Endothelial cell of umbilical vein (primary cell): ENCODE measurements around the gene ZDBF2. TPM values are rescaled to one million over a fixed set of nuclear protein-coding genes. Genes with fewer than 3 reads are reported as not detected.

Experiments used
- BruUV-seq: library from RNA; stranded (reverse); fragments of 400-500 nt; replicated peaks from 2 replicates; lab custom pipeline; 2021; lab: Mats Ljungman, UMichigan
- CTCF ChIA-PET: fragments of 300-600, 350-600 bp; sonication (Branson Sonifier 250); formaldehyde crosslinking; loops from one replicate; lab custom pipeline; 2021; ENCODE audit warnings: antibody characterized with exemption, inconsistent platforms; lab: Charles Lee
- POLR2A ChIA-PET: fragments of 300-600, 350-600 bp; sonication (Branson Sonifier 250); formaldehyde crosslinking; loops from one replicate; lab custom pipeline; 2021; ENCODE audit warnings: antibody characterized with exemption, inconsistent platforms; lab: Charles Lee
- DNase-seq: peaks from one replicate; pipeline ENCODE4 v3.0.0-alpha.2; 2011; ENCODE audit warnings: low read depth, low spot score
- FAIRE-seq: peaks from 2 replicates; lab custom pipeline; 2011; peaks lifted over from hg19 to GRCh38; lab: Jason Lieb, UNC
- H2AFZ ChIP-seq: 2 replicates; pipeline ENCODE4 v1.6.0; 2012; ENCODE audit warnings: low read depth, low read length, control low read depth, inconsistent platforms
- H3K27ac ChIP-seq: 2 replicates; pipeline ENCODE4 v1.5.1; 2011; ENCODE audit warnings: low read depth, mild to moderate bottlenecking, control low read depth, low read length, moderate library complexity; ENCODE audit not compliant: insufficient read depth
- H3K27me3 ChIP-seq, 2 experiments: 2 replicates each; pipeline versions ENCODE4 v1.6.0 to v1.6.1; 2011; ENCODE audit warnings: low read length in 2 of 2, mixed read lengths in 1 of 2; ENCODE audit not compliant: control insufficient read depth in 2 of 2, insufficient read depth in 2 of 2
- H3K36me3 ChIP-seq, 2 experiments: 2 replicates in 1 of 2; 3 replicates in 1 of 2; pipeline ENCODE4 v1.5.1; 2011; ENCODE audit warnings: low read length in 2 of 2, mild to moderate bottlenecking in 1 of 2, moderate library complexity in 1 of 2; ENCODE audit not compliant: control insufficient read depth in 2 of 2, insufficient read depth in 2 of 2; ENCODE audit errors: extremely low read depth in 1 of 2
- H3K4me1 ChIP-seq: 3 replicates; pipeline ENCODE4 v1.5.1; 2011; ENCODE audit warnings: mild to moderate bottlenecking, low read length; ENCODE audit not compliant: control insufficient read depth, insufficient read depth; ENCODE audit errors: extremely low read depth
- H3K4me2 ChIP-seq: 2 replicates; pipeline ENCODE4 v1.6.1; 2011; ENCODE audit warnings: low read length, control low read depth, mixed read lengths; ENCODE audit not compliant: insufficient read depth
- H3K4me3 ChIP-seq, 3 experiments: fragments of 200-600 bp in 1 of 3; sonication (generic), shearing (Covaris generic) in 1 of 3; replicated peaks in 1 of 3; 2 replicates each; pipeline ENCODE4 v1.5.1; 2011 to 2016; ENCODE audit warnings: control low read depth in 3 of 3, low read length in 3 of 3, mild to moderate bottlenecking in 2 of 3, inconsistent platforms in 1 of 3, low read depth in 1 of 3, moderate library complexity in 1 of 3; ENCODE audit not compliant: insufficient read depth in 1 of 3
- H3K79me2 ChIP-seq: 2 replicates; pipeline ENCODE4 v1.6.0; 2012; ENCODE audit warnings: low read length, inconsistent platforms; ENCODE audit not compliant: control insufficient read depth, insufficient read depth
- H3K9ac ChIP-seq: replicated peaks from 2 replicates; pipeline ENCODE3; 2011; ENCODE audit warnings: low read length, control low read depth; ENCODE audit not compliant: insufficient read depth; ENCODE audit errors: extremely low read depth
- H3K9me1 ChIP-seq: replicated peaks from 3 replicates; pipeline ENCODE4 v1.6.0; 2011; ENCODE audit warnings: mild to moderate bottlenecking, low read length; ENCODE audit not compliant: control insufficient read depth, insufficient read depth; ENCODE audit errors: extremely low read depth
- H3K9me3 ChIP-seq: replicated peaks from 2 replicates; pipeline ENCODE4 v1.5.1; 2012; ENCODE audit warnings: low read length, inconsistent platforms; ENCODE audit not compliant: control insufficient read depth, insufficient read depth
- H4K20me1 ChIP-seq: replicated peaks from 2 replicates; pipeline ENCODE3; 2011; ENCODE audit warnings: mild to moderate bottlenecking, low read length; ENCODE audit not compliant: control insufficient read depth, insufficient read depth; ENCODE audit errors: extremely low read depth
- EZH2 ChIP-seq: IDR thresholded peaks from 2 replicates; pipeline ENCODE4 v1.6.1; 2012; ENCODE audit warnings: borderline replicate concordance, low read depth, mild to moderate bottlenecking, moderate library complexity, low read length, inconsistent platforms; ENCODE audit not compliant: severe bottlenecking
- FOS ChIP-seq: IDR thresholded peaks from 2 replicates; pipeline ENCODE4 v1.6.1; 2011; ENCODE audit warnings: mild to moderate bottlenecking, low read length, moderate library complexity, borderline replicate concordance; ENCODE audit not compliant: insufficient read depth
- GATA2 ChIP-seq: IDR thresholded peaks from 2 replicates; pipeline ENCODE4 v1.7.0; 2011; ENCODE audit warnings: low read depth, mild to moderate bottlenecking, moderate library complexity, mixed read lengths, low read length; ENCODE audit not compliant: insufficient read length, insufficient read depth
- JUN ChIP-seq: IDR thresholded peaks from 2 replicates; pipeline ENCODE4 v1.6.1; 2011; ENCODE audit warnings: borderline replicate concordance, low read depth; ENCODE audit not compliant: insufficient read length, insufficient read depth
- MYC ChIP-seq: IDR thresholded peaks from one replicate; pipeline ENCODE4 v1.6.1; 2011; ENCODE audit warnings: mild to moderate bottlenecking, low read depth, low read length
- POLR2A ChIP-seq: IDR thresholded peaks from 2 replicates; pipeline ENCODE4 v1.6.1; 2012; ENCODE audit warnings: low read depth, mild to moderate bottlenecking, control low read depth, low read length
- POLR2AphosphoS5 ChIP-seq: IDR thresholded peaks from 2 replicates; pipeline ENCODE4 v1.6.1; 2012; ENCODE audit warnings: low read depth, mild to moderate bottlenecking, control low read depth, low read length, moderate library complexity; ENCODE audit not compliant: insufficient read depth
- dilution Hi-C: fragments of 300-500 bp; cut with MboI; formaldehyde crosslinking; loops from one replicate; pipeline ENCODE4 v1.15.0; 2019; ENCODE audit warnings: low sequenced_read_pairs; ENCODE audit not compliant: extremely low pct_ligation_motif_present
- intact Hi-C: fragments of 100-400 bp; cut with micrococcal nuclease; formaldehyde crosslinking; loops from one replicate; pipeline ENCODE4 v1.10.0; 2022
- polyA plus RNA-seq, 4 experiments: library from polyadenylated mRNA; depleted of rRNA in 3 of 4; stranded (reverse) in 3 of 4; unstranded in 1 of 4; fragments of >200 nt; gene quantifications; 2 replicates each; pipeline versions ENCODE4 v1.2.1 to v1.2.3, GENCODE V29; 2011 to 2012; ENCODE audit warnings: missing spikeins in 1 of 4
- total RNA-seq: library from RNA; stranded (reverse); gene quantifications from 2 replicates; pipeline ENCODE4 v1.2.3, GENCODE V29; 2021
- TF ChIP-seq, protein P1 (sequence below), 2 donors: IDR thresholded peaks; 1 replicate in 1 of 2; 2 replicates in 1 of 2; pipeline ENCODE4 v1.5.1; 2011; ENCODE audit warnings: low read length in 2 of 2, mild to moderate bottlenecking in 2 of 2, moderate library complexity in 2 of 2, control low read depth in 1 of 2, inconsistent platforms in 1 of 2, low read depth in 1 of 2; ENCODE audit not compliant: insufficient read depth in 1 of 2; ENCODE audit errors: extremely low read depth in 1 of 2
- TF ChIP-seq, protein P2 (sequence below): IDR thresholded peaks from 2 replicates; pipeline ENCODE4 v1.6.1; 2011; ENCODE audit not compliant: insufficient read depth, insufficient read length

The ZDBF2 gene
- total and polyA plus RNA-seq, 2 donors (not counting 3 experiments of a cell fraction or from before 2014, with no cell fraction given) = 1.3 to 9.6 TPM

DNA sequence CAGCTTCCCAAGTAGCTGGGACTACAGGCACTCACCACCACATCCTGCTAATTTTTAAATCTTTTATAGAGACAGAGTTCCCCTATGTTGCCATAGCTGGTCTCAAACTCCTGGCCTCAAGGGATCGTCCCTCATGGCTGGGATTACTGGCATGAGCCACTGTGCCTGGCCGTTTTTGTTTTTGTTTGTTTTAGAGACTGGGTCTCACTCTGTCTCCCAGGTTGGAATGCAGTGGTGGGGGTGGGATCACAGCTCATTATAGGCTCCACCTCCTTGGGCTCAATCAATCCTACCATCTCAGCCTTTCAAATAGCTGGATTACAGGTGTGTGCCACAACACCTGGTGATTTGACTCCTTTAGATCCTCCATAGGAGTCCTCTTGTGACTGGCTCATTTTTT, 19.5 kb upstream of the ZDBF2 start:
- intact Hi-C loops (no loop called here), dilution Hi-C loops (no loop called here)
- BruUV-seq = no TSS peak
- H3K27me3 ChIP-seq = peaks cover 52 to 79% of the 10 kb centered on the region in 2 experiments
- POLR2A ChIA-PET = no interaction called here
- no peak overlapping the region for H2AFZ ChIP-seq
- no peak overlapping the region for H3K27ac ChIP-seq
- H3K4me3 ChIP-seq = no peak overlapping the region
- CTCF ChIA-PET = interaction anchor here (0.6 to 1.3 kb wide), 3 partner anchors 8 to 91 kb away, joined by 3 to 4 read pairs (median 3); no protein-coding TSS in a partner anchor
- H3K4me2 ChIP-seq = no peak overlapping the region
- DNase-seq (no peak), FAIRE-seq (no peak)
- no peak overlapping the region for H3K9ac ChIP-seq
- H3K79me2 ChIP-seq = no peaks in the 10 kb centered on the region
- H3K9me1 ChIP-seq = no peaks in the 10 kb centered on the region
- H3K36me3 ChIP-seq = no peaks in the 10 kb centered on the region
- TF ChIP-seq, protein P1, sequence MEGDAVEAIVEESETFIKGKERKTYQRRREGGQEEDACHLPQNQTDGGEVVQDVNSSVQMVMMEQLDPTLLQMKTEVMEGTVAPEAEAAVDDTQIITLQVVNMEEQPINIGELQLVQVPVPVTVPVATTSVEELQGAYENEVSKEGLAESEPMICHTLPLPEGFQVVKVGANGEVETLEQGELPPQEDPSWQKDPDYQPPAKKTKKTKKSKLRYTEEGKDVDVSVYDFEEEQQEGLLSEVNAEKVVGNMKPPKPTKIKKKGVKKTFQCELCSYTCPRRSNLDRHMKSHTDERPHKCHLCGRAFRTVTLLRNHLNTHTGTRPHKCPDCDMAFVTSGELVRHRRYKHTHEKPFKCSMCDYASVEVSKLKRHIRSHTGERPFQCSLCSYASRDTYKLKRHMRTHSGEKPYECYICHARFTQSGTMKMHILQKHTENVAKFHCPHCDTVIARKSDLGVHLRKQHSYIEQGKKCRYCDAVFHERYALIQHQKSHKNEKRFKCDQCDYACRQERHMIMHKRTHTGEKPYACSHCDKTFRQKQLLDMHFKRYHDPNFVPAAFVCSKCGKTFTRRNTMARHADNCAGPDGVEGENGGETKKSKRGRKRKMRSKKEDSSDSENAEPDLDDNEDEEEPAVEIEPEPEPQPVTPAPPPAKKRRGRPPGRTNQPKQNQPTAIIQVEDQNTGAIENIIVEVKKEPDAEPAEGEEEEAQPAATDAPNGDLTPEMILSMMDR (IDR thresholded peaks at IDR 0.05; ENCODE audit: extremely low read depth in 1 of 2, insufficient read depth in 1 of 2, low read depth in 1 of 2, low read length in 2 of 2) = no peak
- no peak for TF ChIP-seq POLR2AphosphoS5
- no peak for TF ChIP-seq GATA2
- no peak for TF ChIP-seq POLR2A
- TF ChIP-seq JUN = no peak
- TF ChIP-seq MYC = no peak
- TF ChIP-seq FOS = no peak
- TF ChIP-seq EZH2 = no peak
- TF ChIP-seq, protein P2, sequence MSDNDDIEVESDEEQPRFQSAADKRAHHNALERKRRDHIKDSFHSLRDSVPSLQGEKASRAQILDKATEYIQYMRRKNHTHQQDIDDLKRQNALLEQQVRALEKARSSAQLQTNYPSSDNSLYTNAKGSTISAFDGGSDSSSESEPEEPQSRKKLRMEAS = no peak
- H4K20me1 ChIP-seq = no peaks in the 10 kb centered on the region
- no peaks in the 10 kb centered on the region for H3K9me3 ChIP-seq
- no peaks in the 10 kb centered on the region for H3K4me1 ChIP-seq
